Activated CD4-positive, alpha-beta T cell treated with anti-CD3 and anti-CD28 coated beads for 48 hours (primary cell): ENCODE data around the gene CELF4.

Experiments used
- DNase-seq: peaks from one replicate; pipeline ENCODE4 v3.0.0-alpha.2; 2020

CELF4 gene

DNA sequence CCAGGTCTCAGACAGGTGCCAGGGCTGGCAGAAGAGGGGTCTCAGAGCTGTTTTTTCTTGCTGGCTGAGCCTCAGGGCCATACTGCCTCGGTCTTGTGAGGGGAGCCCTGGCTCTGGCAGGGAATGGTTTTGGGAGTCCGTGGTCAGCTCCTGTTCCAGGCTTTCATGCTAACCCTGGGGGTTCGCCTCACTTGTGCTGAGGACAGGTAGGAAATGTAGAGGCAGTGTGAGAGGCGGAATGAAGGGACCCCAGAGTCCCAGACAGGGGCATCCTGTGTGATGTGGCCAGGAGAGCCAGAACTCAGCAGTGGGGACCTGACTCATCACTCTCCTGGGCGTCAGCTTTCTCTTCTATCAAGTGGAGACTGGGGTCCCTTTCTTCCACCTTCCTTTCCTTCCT is 5.7 kb upstream of the CELF4 start:
- DNase-seq = no peak

DNA sequence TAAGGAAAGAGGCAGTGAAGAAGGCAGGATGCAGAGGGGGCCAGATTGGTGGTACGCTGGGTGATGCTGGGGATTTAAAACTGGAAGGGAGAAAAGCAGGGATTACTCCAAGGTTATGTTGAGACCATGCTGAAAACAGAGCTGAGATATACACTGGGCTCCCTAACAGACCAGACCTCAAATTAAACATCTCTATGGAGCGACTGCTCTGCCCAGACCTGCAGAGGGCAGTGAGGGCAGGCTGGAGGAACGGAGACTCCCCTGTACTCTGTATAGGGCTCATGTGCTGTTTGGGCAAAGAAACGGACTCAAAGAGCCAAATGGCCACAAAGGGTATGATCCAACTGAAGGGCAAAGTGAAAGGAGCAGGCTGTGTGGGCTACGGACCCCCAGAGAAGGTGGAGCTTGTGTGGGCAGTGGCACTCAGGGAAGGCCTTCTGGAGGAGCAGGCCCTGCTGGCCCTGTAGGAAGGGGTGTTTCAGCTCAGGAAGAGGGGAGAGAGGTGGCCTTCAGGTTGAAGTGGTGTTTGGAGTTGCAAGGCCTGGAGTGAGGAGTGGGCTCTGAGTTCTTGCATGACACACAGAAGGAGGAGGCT is 4.8 kb upstream of the CELF4 start:
- DNase-seq = no peak

DNA sequence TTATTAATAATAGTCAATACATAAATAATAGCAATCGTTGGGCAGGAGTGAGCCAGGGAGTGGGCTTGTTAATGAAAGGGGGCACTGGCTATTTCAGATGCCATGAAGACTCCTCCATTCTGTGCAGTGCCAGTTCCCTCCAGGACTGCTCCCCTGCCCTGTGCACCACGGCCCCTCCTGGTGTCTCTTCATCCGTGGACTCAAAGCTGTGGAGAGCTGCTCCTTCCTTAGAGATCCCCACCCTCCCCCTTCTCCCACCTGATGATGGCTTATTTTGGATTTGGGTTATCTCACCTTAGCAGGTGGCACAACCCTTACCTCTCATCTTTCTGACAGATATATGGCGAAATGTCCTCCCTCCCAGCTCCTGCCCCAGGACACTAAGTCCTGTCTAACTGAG is 3.1 kb upstream of the CELF4 start:
- no peak for DNase-seq

DNA sequence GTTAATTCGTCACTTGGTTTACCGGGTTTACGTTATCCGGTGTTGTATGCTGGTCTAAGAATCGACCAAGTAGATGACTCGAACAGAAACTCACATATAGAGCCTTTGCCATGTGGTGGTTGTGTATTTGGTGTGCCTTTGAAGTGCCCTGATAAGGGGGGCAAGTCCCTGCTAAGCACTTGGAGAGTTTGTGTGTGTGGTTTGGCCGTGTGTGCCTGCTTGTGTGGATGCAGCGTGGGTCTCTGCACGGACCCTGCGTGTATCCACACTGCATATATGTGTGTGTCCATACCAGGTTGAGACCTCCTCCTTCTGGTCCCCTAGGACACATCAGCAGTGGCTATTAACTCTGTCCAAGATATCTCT is 2.4 kb upstream of the CELF4 start:
- no peak for DNase-seq

DNA sequence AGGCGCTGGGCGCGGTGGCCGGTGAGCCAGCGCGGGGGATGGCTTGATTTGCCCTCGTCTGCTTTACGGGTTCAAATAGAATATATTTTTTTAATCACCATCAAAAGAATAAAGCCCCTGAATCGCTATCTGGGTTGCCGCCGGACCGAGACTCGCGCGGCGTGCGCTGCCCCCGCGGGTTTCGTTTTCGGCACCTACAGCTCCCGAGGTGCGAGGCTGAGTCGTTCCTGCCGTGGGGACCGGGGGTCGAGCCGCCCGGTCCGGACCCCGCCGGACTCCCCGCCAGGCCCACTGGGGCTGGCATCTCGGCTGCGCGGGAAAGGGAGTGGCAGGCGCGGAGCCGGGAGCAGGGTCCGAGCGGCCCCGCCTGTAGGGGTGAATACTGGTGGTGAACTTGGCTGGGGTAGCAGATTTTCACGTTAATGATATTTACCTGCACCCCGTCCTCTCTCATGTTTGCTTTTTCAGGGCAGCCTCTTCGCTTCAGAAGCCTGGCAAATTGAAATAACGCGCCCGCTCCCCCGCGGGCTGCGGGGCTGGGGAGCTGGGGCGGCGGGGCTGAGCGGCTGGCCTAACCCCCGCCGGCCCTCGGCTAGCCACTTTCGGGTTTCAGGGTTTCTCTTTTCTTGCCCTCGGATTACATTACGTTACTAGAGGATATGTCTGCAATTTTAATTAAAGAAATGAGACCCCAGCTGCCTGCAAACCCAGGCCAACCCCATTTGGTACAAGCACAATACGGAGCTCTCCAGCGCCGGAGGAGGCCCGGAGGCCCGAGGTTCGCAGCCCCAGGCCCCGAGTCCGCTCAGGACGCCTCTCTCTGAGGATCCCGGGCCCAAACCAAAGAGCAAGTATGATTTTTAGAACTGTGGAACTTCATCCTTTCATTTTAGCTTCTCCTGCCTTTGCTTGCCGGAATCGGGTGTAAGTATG is 1.7 kb upstream of the CELF4 start:
- no peak for DNase-seq

DNA sequence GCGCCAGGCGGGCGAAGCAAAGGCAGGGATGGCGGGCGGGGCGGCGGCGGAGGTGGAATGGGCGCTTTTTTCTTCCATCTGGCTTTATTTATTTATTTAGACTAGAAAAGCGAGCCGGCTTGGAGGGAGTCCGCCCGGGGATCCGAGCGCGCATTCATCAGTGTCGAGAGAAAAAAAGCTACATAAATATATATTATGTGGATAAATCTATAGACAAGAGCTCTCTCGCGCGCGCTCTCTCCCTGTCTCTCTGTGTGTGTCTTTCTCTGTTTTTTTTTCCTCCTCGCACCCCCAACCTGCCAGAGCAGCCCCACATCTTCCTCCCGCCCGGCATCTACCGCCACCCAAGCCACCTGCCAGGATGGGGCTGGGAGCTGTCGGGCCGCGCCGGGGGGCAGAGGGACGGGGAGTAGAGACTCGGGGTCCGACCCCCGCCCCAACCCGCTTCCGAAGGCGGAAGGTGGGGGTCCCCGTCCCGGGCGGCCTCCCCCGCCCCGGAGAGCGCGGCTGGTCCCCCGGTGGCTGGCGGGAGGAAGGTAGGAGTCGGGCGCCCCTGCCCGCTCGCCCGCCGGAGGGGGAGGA is 972 bp upstream of the CELF4 start:
- no peak for DNase-seq

DNA sequence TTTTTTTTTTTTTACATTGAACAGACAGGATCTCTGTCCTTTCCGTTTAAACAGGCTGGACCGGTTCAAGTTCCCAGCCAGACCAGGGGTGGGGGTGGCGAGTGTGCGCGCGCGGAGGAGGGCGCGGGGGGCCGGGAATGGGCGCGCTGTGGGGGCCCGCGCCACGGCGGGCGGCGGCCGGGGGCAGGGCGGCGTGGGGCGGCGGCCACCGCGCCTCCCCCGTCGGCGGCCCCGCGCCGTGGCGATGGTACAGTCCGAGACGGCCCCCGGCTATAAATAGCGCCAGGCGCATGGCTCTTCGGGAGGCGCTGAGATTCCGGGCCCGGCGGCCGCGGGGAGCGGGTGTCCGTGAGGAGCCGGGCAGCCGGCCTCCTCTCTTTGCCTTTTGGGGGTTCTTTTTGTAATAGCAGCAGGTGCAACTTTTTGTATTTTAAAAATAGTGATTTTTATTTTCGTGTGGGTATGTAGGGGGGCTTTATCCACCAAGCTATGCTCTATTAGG is 430 bp upstream of the CELF4 start:
- no peak for DNase-seq

DNA sequence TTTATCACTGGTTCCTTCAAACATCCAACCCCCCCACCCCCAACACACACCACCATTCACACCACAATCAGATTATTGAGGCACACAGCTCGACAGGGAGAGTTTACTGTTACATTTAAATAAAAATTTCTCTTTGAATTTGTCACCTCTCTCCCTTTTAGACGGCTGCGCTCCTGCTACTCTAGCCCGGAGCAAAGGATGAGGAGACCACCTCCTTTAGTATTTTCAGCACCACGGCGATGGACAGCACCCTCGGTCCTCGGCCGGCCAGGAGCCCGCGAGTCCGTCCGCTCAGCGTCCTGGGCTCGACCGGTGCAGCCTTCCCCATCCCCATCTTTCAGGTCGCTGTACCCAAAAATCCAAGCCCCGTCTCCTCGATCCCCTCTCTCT is 892 bp downstream of the CELF4 start:
- peak; percentile 12 for DNase-seq

DNA sequence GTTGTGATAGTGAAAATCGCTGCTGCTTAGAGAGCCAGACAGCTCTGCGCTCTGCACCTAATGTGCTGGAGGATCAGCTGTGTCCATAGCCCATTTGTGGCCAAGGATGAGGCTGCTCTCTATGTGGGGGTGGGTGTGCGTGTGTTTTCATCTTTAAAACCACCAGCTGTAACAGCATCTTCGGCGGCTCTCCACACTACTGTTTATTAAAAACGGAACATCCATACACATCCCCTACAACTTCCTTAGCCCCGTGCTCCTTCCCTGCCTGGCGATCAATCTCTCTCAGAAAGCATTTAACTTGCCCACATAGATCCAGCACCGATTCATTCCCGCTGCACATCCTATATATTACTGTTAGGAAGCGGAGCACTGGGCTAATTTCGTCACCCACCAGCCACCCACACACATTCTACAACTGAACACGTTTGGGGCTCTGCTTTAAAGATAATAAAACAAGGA is 1.6 kb downstream of the CELF4 start:
- no peak for DNase-seq

DNA sequence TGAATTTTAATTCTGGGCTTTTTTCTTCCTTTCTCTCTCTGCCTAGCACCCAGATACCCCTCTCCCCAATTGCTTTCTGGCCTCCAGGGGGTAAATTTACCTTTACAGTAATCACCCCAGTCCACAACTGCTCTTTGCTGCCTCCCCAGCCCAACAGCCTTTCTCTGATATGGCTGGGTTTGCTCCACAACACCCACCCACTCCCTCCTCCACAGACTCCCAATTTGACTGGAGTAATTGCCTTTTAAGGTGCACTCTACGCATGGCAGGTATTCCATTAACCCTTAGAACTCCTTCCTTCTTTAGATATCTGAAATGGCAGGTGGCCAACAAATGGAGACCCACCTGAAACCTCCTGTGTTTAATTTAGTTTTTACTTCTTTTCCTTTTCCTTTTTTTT is 3.6 kb downstream of the CELF4 start:
- no peak for DNase-seq

DNA sequence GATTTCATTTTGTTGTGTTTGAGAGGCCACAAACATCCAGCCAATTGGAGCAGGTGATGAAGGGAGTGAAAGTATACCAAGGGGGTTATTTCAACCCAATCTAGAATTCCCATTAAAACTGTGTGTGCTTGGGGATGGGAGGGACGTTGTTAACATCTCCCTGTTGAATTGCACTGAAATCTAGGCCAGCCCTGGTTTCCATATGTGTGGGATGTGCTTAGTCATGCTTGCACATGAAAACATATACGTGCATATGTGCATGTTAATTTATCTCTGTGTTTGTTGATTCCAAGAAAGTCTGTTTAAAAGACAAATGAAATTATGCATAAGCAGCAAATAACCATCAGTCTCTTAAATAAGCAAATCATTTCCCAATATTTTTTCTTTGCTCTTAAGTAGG is 5.6 kb downstream of the CELF4 start:
- DNase-seq = no peak

DNA sequence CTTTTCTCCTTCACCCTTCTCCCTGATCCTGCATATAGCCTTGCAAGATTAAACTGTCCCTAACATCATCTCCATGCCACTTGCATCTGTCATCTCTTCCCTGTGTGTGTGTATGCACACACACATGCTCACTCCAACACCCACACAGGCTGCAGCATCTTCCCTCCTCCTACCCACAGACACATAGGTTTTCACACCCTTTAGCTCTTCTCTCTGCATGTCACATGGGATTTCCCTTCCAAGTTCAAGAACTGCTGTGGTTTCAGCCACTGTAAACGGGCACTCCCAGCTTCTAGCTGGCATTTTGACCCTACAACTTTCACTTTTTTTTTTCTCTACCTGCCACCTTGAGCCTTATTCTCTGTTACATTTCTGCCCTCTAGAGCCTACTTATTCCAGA is 6.4 kb downstream of the CELF4 start:
- DNase-seq = no peak

DNA sequence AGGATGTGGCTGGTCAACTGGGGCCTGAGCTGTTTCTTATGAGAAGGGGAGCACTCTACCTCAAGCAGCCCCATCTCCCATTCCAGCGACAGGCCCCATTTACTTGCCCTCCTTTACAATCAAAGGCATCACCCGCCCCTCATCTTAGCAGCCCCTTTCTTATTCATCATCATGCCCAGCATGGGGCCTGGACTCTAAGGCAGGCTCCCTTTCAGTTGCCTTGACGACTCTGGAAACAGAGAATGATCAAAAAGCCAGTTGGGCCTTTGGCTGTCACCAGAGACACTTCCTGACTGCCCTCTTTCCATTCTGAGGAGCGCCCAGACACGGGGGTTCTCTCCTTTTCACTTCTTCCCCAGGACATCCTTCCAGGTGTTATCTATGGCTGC is 11.2 kb downstream of the CELF4 start:
- no peak for DNase-seq

DNA sequence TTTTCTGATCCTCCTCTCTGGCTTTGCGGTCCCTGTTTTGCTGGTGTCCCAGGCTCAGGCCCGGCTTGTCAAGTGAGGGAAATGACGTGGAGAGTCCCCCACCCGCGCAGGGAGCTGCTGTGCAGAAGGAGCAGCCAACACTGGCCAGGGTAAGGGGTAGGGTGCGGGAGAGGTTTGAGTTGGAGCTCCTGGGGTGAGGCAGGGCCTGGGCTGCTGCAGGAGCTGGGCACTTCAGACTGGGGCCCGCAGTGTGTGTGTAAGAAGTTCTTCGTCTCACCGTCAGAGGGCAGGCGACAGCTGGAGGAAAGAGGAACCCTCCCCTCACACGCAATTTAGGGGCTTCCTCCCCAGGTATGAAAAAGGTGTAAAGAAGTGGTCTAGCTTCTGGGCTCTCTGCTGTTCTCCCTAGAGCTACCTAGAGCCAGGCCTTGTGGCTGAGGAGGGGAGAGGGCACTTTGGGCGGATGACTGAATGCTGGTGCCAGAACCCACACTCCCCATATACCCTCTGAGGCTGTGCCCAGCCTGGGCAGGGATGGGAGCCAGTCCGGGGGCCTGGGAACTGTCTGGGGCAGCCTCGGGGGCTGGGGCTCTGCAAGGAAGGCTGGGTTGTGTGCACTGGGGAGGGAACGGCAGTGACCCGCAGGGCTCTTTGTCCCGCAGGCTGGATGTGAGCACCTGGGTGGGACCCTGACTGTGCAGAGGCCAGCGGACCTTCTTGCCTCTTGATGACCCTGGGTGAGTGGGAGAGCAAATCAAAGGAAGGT is 11.8 kb downstream of the CELF4 start:
- no peak for DNase-seq

DNA sequence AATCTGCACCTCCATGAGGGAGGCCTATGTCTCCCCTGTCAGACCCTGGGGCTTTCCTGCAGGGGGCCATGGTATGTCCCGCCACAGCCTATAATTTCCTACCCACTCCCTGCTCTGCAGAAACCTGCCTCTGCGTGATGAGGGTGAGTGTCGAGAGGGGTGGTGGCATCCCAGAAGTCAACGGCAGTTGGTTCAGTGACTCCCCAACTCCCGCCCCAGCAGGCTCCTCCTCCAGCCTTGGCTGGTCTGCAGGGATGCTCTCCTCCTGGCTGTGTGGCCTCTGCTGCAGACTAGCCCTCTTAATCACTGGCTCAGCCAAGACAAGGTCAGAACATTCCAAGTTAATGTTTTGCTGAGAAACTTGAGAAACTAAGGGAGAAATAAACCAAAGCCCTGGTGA is 13.3 kb downstream of the CELF4 start:
- no peak for DNase-seq

DNA sequence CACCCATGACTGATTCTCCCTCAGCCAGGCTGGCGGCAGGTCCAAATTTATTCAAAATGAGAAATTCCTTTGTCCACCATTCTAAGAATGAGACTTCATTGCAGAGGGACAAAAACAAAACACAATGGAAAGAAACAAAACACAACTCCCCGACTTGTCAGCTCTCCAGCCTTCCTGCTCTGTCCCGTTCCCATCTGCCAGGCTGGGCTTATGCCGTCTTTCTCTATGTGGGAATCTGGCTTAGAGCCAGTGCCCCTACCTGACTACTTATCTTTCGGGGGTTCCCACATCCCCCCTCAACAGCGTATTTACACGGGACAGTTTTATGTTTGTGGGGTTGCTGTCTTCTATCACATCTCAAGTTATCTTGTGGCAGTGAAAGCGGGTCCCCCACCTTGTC is 13.8 kb downstream of the CELF4 start:
- DNase-seq = no peak

DNA sequence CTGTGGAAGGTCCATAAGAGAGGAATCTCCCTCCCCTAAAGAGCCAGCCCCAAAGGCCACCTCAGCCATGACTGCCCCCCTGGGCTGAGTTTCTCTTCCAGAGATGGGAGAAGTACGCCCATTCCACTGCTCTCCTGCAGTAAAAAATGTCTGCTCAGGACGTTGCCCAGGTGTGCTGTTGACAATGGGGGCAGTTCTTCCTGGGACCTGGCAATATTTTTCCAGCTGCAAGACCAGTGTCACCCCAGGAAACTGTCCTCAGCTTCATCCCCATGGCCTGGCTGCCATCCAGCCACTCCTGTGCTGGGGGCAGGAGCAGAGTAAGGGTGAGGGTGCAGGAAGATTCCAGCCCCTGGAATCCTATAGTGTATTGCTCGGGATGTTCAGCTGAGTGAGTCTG is 14.3 kb downstream of the CELF4 start:
- DNase-seq = no peak

DNA sequence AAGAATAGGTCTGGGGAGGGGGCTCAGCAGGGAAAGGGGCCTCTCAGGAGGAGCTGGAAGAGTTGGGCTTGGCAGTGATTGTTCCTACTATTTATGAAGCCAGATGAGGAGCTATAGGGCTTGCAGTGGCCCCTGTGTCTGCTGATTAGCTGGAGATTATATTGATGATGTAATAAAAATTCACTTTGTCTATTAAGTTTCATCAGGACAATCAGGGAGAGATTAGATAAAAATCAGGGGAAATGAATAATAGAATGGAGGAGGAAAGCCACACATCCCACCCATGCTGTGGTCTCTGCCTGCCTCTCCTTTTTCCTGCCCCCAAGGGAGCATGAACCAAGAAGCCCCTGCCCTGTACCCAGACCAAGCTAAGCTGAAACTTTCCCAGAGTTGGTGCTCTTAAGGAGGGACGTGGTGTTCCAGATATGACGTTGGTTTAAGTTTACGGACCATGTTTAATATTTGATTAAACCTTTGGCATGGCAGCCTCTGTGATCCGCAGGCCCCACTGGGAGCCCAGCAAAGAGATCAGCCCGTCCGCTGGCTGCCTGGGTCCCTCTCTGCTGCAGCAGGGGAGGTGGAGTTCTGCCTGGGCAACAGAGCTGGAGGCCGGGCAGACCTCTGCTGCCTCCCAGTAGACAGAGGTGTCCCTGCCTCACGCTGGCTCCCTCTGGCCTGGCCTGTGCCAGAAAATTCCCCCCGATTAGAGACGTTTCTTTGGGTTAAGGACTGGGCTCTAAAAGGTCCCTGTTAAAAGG is 15.3 kb downstream of the CELF4 start:
- DNase-seq = no peak

DNA sequence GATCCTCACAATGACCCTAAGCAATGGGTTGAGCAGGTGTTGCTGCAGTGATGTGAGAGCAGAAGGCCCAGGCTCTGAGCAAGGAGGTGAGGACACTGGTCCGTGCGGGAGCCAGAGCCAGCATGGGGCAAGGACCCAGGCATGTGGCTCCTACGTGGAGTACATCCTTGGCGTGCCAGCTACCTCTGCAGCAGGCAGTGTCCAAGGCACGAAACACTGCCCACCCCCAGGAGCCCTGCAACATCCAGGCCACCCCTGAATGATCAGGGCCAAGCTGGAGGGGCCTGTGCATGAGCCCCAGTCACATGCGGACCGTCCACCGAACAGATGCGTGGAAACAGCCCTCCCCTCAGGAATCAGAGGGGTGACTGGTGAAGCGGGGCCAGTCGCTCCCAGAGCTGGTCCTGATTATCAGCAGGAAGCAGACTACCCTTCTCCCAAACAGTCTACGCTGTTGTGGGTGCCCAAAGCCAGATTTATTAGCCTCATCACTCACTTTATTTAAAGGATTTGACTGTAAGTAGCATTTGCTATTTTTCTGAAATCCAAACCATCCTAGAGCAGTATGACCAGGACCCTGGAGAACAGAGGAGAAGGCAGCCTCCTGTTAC is 16.8 kb downstream of the CELF4 start:
- DNase-seq = no peak

DNA sequence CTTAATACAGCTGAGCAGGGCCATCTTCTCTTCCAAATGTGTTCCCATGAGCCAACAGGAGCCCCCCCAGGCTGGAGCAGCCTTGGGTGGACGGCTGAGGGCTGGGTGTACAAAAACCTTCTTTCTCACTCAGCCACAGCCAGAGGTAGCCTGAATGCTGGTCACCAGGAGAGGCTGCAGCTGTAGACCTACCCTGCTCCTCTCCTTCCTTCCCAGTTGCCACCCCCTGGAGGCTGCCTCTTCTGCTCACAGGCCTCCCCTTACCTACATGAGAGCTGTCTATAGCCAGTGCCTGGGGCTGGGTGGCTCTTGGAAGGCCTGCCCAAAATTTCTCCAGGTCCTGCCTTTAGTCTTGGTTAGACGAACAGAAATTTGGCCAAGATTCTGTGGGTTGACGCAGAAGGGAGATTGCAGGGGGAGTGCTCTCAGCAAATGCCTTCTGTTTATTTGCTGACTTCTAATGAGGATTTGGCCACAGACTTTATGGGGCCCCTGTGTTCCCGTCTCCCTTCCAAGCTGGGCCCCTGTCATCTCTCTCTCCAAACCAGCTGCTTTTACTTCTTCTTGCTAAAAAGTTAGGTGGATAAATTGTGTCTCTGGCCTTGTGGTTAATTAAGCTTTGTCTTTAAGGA is 18.3 kb downstream of the CELF4 start:
- DNase-seq = no peak

DNA sequence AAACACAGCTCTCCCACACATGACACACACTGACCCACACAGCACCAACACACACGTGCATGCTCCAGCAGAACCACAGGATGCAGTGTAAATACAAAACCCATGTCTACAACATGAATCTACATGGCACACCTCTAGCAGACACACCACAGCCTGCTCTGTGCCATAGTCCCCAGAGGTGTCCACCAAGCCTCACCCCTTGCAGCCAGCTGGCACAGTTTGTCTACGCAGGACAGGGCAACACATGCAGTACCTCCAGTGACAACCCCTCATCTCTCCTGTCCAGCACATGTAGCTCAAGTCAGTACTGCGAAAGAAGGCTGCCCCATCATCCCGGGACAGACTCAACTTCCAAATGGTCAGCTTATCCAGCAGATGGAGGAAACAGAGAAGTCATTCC is 18.9 kb downstream of the CELF4 start:
- DNase-seq = no peak

DNA sequence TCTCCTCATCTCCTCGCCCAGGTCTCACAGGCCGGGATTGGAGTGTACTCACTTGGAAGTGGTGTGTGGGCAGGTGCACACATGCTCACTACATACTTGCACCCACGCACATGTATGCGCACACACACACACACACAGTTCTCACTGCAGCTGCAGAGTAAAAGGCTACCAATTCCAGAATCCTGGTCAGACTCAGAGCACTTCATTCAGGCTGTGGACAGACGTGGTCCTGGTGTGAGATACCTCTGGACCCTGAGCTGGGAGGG is 19.4 kb downstream of the CELF4 start:
- DNase-seq = no peak
